Tibial nerve (tissue), 4 donors: Measurements from ENCODE around the gene RPL3. TPM values are rescaled to one million over a fixed set of nuclear protein-coding genes. Genes with fewer than 3 reads are reported as not detected.

ENCODE experiments used
- DNase-seq, 2 donors: peaks; one replicate each; pipeline ENCODE4 v3.0.0-alpha.2; 2019; ENCODE audit warnings: low spot score in 2 of 2
- H3K27ac ChIP-seq, 4 donors: fragments of 200-600 bp; sonication (generic) in 3 of 4; one replicate each; pipeline ENCODE4 v1.5.1; 2017 to 2019; ENCODE audit warnings: mild to moderate bottlenecking in 1 of 4
- H3K27me3 ChIP-seq, 2 donors: fragments of 200-600 bp; sonication (generic) in 1 of 2; one replicate each; pipeline versions ENCODE4 v1.5.1 to v1.6.0; 2017 to 2019
- H3K36me3 ChIP-seq, 3 donors: fragments of 200-600 bp; sonication (generic); one replicate each; pipeline ENCODE4 v1.5.1; 2018 to 2019
- H3K4me1 ChIP-seq, 4 donors: fragments of 200-600 bp; sonication (generic) in 3 of 4; one replicate each; pipeline ENCODE4 v1.5.1; 2017 to 2019
- H3K4me3 ChIP-seq, 4 donors: fragments of 200-600 bp; sonication (generic) in 3 of 4; one replicate each; pipeline ENCODE4 v1.5.1; 2017 to 2019; ENCODE audit warnings: mild to moderate bottlenecking in 1 of 4, moderate library complexity in 1 of 4
- H3K9me3 ChIP-seq, 4 donors: fragments of 200-600 bp; sonication (generic) in 3 of 4; one replicate each; pipeline ENCODE4 v1.5.1; 2017 to 2019
- EP300 ChIP-seq, 2 donors: sonication (generic); formaldehyde crosslinking; IDR thresholded peaks; one replicate each; pipeline ENCODE4 v1.6.1; 2017; ENCODE audit warnings: antibody characterized with exemption in 2 of 2, mild to moderate bottlenecking in 1 of 2
- POLR2A ChIP-seq, 2 donors: fragments of 450-650 bp; IDR thresholded peaks; one replicate each; pipeline ENCODE4 v1.6.1; 2017; ENCODE audit warnings: antibody characterized with exemption in 2 of 2, mild to moderate bottlenecking in 2 of 2, moderate library complexity in 2 of 2
- WGBS, 2 donors: methylation state at CpG; one replicate each; pipeline ENCODE4 v1.1.5; 2018; 5-methylcytosine and 5-hydroxymethylcytosine counted together
- total RNA-seq, 4 donors: library from RNA; depleted of rRNA; stranded (reverse); fragments of >200 nt; gene quantifications; one replicate each; pipeline ENCODE4 v1.1.0, GENCODE V29; 2016
- TF ChIP-seq, protein P1 (sequence below), 5 experiments: fragments of 200-600 bp in 3 of 5; fragments of 450-650 bp in 2 of 5; sonication (generic) in 3 of 5; IDR thresholded peaks; one replicate each; pipeline ENCODE4 v1.5.1; 2016 to 2019; ENCODE audit warnings: antibody characterized with exemption in 5 of 5, mild to moderate bottlenecking in 3 of 5, moderate library complexity in 2 of 5

RPL3 gene
- total RNA-seq, 4 donors from 2014 or later, result 1,869 to 2,331 (median 1,970) TPM

DNA sequence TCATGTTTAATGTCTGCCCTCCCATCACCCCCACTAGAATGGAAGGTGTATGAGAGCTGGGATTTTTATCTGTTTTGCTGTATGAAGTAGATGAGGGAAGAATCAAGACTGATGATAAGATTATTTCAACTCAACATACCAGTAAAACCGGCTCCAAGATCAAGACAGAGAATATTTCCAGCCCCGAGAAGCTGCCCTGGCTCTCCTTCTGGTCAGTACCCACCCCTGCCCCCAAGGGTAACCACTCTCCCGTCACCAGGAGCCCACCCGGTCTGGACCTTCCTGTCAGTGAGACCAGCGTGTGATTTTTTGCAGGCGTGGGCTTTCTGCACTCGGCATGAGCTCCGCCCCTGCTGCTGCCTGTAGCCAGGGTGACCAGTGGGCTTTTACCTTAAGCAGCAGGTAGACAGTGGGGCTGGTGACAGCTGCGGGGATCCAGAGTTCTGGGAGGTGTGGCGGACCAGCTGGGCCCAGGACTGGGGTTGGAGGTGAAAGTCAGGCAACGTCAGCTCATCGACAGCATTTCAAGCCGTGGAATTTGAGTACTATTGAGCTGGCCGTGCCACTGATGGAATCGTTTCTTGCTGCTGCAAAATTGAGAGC lies 25.6 kb downstream of the RPL3 start:
- no peaks in the 10 kb centered on the region for H3K9me3 ChIP-seq
- DNase-seq, result no peak
- peak overlapping the region in 2 of 4 donors; percentile 48 to 88 for H3K27ac ChIP-seq
- no peak for TF ChIP-seq POLR2A (IDR thresholded peaks at IDR 0.05)
- TF ChIP-seq, protein P1, sequence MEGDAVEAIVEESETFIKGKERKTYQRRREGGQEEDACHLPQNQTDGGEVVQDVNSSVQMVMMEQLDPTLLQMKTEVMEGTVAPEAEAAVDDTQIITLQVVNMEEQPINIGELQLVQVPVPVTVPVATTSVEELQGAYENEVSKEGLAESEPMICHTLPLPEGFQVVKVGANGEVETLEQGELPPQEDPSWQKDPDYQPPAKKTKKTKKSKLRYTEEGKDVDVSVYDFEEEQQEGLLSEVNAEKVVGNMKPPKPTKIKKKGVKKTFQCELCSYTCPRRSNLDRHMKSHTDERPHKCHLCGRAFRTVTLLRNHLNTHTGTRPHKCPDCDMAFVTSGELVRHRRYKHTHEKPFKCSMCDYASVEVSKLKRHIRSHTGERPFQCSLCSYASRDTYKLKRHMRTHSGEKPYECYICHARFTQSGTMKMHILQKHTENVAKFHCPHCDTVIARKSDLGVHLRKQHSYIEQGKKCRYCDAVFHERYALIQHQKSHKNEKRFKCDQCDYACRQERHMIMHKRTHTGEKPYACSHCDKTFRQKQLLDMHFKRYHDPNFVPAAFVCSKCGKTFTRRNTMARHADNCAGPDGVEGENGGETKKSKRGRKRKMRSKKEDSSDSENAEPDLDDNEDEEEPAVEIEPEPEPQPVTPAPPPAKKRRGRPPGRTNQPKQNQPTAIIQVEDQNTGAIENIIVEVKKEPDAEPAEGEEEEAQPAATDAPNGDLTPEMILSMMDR (IDR thresholded peaks at IDR 0.05), result no peak
- no peak overlapping the region for H3K4me3 ChIP-seq
- peaks cover 3 to 81% (median 43%) of the 10 kb centered on the region in 4 donors for H3K4me1 ChIP-seq
- WGBS, 2 donors, result 68 to 78% methylated on average over 14 to 15 of the region's 15 CpGs
- no peaks in the 10 kb centered on the region for H3K36me3 ChIP-seq
- H3K27me3 ChIP-seq, result no peaks in the 10 kb centered on the region

DNA sequence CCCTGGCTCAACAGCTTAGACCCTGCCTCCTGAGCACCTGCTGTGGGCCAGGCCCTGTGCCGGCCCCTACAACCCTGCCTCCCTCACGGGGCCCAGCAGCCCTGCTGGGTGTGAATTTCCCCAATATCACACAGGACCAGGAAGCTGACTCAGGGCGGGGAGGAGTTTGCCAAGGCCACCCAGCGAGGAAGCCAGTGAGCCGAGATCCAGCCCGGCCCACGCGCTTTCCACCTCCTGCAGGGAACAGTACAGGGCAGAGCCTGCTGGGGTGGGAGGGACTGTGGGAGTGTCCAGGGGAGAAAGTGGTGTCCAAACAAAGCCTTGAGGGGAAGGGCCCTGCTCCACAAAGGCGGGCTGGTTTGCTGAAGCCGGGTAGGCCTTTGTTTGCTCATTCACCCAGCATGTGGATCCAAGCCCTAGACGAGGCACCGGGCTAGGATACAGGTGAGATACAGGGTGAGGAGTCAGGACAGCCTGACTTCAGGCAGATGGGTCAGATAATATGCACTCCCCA lies 26.8 kb downstream of the RPL3 start:
- Histone ChIP-seq H3K4me1 (peaks cover 3 to 69% (median 33%) of the 10 kb centered on the region in 4 donors), H3K36me3 (no peaks in the 10 kb centered on the region), H3K27ac (peak overlapping the region; percentile 72 to 89 (median 82)), H3K4me3 (no peak overlapping the region), H3K27me3 (no peaks in the 10 kb centered on the region), H3K9me3 (no peaks in the 10 kb centered on the region)
- TF ChIP-seq EP300 (IDR thresholded peaks at IDR 0.05) (peak; percentile 44 to 89), POLR2A (IDR thresholded peaks at IDR 0.05) (peak; percentile 18 to 50)
- TF ChIP-seq, protein P1 (IDR thresholded peaks at IDR 0.05), result no peak
- peak; percentile 90 to 92 for DNase-seq
- 6 to 14% methylated on average over 11 of the region's 12 CpGs for WGBS, 2 donors

DNA sequence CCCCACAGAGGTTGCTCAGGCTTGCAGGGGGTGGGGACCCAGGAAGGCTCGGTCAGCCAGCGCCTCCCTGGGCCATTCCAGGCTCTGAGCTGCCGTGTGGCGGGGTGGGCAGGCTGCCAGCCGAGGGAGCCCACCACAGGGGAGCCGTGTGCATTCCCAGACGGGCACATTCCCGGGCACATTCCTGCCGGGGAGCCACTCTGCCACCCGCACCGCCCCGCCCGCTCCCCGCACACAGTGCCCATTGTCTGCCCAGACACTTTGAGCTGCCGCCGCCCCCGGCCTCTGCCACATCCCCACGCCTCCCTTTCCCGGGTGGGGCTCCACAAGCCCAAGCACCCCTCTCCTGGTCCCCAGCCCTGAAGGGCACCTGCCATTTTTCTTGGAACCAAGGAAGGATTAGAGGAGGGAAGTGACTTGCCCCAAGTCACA lies 27.4 kb downstream of the RPL3 start:
- TF ChIP-seq EP300 (IDR thresholded peaks at IDR 0.05) (no peak), POLR2A (IDR thresholded peaks at IDR 0.05) (no peak)
- TF ChIP-seq, protein P1 (IDR thresholded peaks at IDR 0.05), result no peak
- H3K4me1 ChIP-seq, result peaks cover 3 to 63% (median 28%) of the 10 kb centered on the region in 4 donors
- WGBS, 2 donors, result 37 to 42% methylated on average over 13 to 19 of the region's 19 CpGs
- no peaks in the 10 kb centered on the region for H3K9me3 ChIP-seq
- H3K36me3 ChIP-seq, result no peaks in the 10 kb centered on the region
- H3K27me3 ChIP-seq, result no peaks in the 10 kb centered on the region
- peak overlapping the region; percentile 72 to 89 (median 82) for H3K27ac ChIP-seq
- no peak overlapping the region for H3K4me3 ChIP-seq
- DNase-seq, result no peak

DNA sequence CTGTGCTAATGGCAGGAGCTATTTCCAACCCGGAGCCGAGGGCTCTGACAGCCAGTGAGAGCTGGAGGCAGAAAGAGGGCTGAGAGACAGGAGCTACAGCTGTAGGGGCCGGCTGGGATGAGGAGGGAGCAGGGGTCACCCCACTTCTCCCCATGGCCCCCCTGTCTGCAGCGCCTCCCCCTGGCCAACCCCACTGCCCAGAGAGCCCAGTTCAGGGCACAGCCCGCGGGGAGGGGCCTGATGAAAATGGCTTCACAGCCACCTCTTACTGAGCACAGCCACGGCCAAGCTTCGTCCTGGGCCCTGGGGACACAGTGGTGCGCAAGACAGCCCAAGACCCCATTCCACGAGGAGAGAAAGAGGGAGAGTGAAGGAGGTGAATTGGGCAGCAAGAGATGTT lies 27.9 kb downstream of the RPL3 start:
- no peak for DNase-seq
- Histone ChIP-seq H3K4me1 (peaks cover 3 to 58% (median 24%) of the 10 kb centered on the region in 4 donors), H3K9me3 (no peaks in the 10 kb centered on the region), H3K36me3 (no peaks in the 10 kb centered on the region), H3K27ac (peak overlapping the region; percentile 72 to 89 (median 82)), H3K27me3 (no peaks in the 10 kb centered on the region), H3K4me3 (no peak overlapping the region)
- TF ChIP-seq, protein P1 (IDR thresholded peaks at IDR 0.05), result no peak
- TF ChIP-seq EP300 (IDR thresholded peaks at IDR 0.05) (no peak), POLR2A (IDR thresholded peaks at IDR 0.05) (no peak)
- 55 to 73% methylated on average over 10 of the region's 10 CpGs for WGBS, 2 donors

DNA sequence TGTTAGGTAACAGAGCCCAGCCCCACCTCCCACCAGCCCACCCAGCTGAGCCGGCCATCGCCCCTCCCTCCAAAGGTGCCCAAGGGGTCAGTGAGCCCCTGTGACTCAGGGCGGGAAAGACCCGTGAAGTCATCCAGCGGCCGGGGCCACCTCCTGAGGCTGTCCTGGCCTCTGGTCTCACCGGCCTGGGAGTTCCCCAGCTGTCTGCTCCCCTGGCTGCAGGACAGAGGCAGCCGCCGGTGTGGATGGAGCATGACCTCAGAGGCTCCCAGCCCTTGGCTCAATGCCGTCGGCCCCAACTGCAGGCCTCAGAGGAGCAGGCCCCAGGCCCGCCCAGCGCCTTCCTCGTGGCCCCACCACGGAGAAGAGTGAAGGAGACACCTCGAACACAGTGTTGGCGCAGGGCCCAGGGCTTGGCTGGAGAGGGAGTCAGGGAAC lies 28.7 kb downstream of the RPL3 start:
- Histone ChIP-seq H3K4me3 (no peak overlapping the region), H3K27ac (peak overlapping the region; percentile 72 to 89 (median 82)), H3K27me3 (no peaks in the 10 kb centered on the region), H3K36me3 (no peaks in the 10 kb centered on the region), H3K9me3 (no peaks in the 10 kb centered on the region), H3K4me1 (peaks cover 3 to 54% (median 24%) of the 10 kb centered on the region in 4 donors)
- TF ChIP-seq POLR2A (IDR thresholded peaks at IDR 0.05) (no peak), EP300 (IDR thresholded peaks at IDR 0.05) (peak in 1 of 2 donors; percentile 49)
- DNase-seq, result peak; percentile 66 to 78
- 32 to 52% methylated on average over 10 to 14 of the region's 17 CpGs for WGBS, 2 donors
